AG04449 (cell line): ENCODE results near the gene CACNA2D1.

Source experiments
- CTCF ChIA-PET: fragments of 350-600 bp; formaldehyde crosslinking; extraction: SDS; loops from one replicate; lab custom pipeline; 2021; ENCODE audit warnings: antibody characterized with exemption; lab: Yijun Ruan, JAX
- POLR2A ChIA-PET: fragments of 400-600, 350-600 bp; formaldehyde crosslinking; extraction: SDS; loops from one replicate; lab custom pipeline; 2020; ENCODE audit warnings: antibody characterized with exemption, inconsistent platforms; lab: Yijun Ruan, JAX
- DNase-seq: peaks from one replicate; pipeline ENCODE4 v3.0.0-alpha.2; 2010; ENCODE audit warnings: low read depth, low spot score
- H3K4me3 ChIP-seq: 2 replicates; pipeline ENCODE4 v1.5.1; 2011; ENCODE audit warnings: low read depth, mild to moderate bottlenecking, control low read depth, low read length
- CTCF ChIP-seq: IDR thresholded peaks from one replicate; pipeline ENCODE4 v1.5.1; 2011; ENCODE audit warnings: mild to moderate bottlenecking, moderate library complexity, low read length, control low read depth, inconsistent platforms; ENCODE audit not compliant: insufficient read depth; ENCODE audit errors: missing control alignments

The CACNA2D1 gene

GRCh38 chr7:82469207-82469606 lies 25.6 kb upstream of the CACNA2D1 start:
- ChIA-PET CTCF (interaction anchor here (1.0 to 2.2 kb wide), 3 partner anchors 9 to 12 kb away, joined by 3 to 8 read pairs (median 3); no protein-coding TSS in a partner anchor), POLR2A (no interaction called here)
- H3K4me3 ChIP-seq, result no peak overlapping the region
- no peak for TF ChIP-seq CTCF
- no peak for DNase-seq

GRCh38 chr7:82468435-82468834 lies 24.9 kb upstream of the CACNA2D1 start:
- CTCF ChIA-PET, result interaction anchor here (1.0 to 2.2 kb wide), 3 partner anchors 9 to 13 kb away, joined by 3 to 8 read pairs (median 3); no protein-coding TSS in a partner anchor
- POLR2A ChIA-PET, result no interaction called here
- no peak overlapping the region for H3K4me3 ChIP-seq
- DNase-seq, result no peak
- no peak for TF ChIP-seq CTCF

- no peak for TF ChIP-seq CTCF
- DNase-seq, result no peak
- CTCF ChIA-PET, result interaction anchor here (1.4 kb wide), 1 partner anchor 15 kb away, joined by 5 read pairs; no protein-coding TSS in a partner anchor
- no peak overlapping the region for H3K4me3 ChIP-seq
- POLR2A ChIA-PET, result no interaction called here
Measured at GRCh38 chr7:82467020-82467419, 23.4 kb upstream of the CACNA2D1 start.

- POLR2A ChIA-PET, result no interaction called here
- CTCF ChIA-PET, result interaction anchor here (2.0 to 2.2 kb wide), 2 partner anchors 11 to 17 kb away, joined by 6 to 8 read pairs; no protein-coding TSS in a partner anchor
- no peak for TF ChIP-seq CTCF
- no peak overlapping the region for H3K4me3 ChIP-seq
- no peak for DNase-seq
Measured at GRCh38 chr7:82464372-82464771, 20.8 kb upstream of the CACNA2D1 start.

- CTCF ChIA-PET, result interaction anchor here (0.6 kb wide), 1 partner anchor 10 kb away, joined by 3 read pairs; no protein-coding TSS in a partner anchor
Measured at GRCh38 chr7:82455295-82455694, 11.7 kb upstream of the CACNA2D1 start.

GRCh38 chr7:82450759-82451158 lies 7.2 kb upstream of the CACNA2D1 start:
- no peak for TF ChIP-seq CTCF
- no peak for DNase-seq
- ChIA-PET POLR2A (no interaction called here), CTCF (no interaction called here)
- no peak overlapping the region for H3K4me3 ChIP-seq

More at GRCh38 chr7:82455295-82455694, 11.7 kb upstream of the CACNA2D1 start:
- no peak for TF ChIP-seq CTCF
- H3K4me3 ChIP-seq, result no peak overlapping the region
- DNase-seq, result no peak
- POLR2A ChIA-PET, result no interaction called here
